PC-3 (cell line): ENCODE results near the gene GTF2F2. TPM values are rescaled to one million over a fixed set of nuclear protein-coding genes. Genes with fewer than 3 reads are reported as not detected.

Experiments
- ATAC-seq: fragments of 200-7000 bp; cut with Tn5 transposase; 2 replicates; pipeline ENCODE4 v1.9.1; 2020; ENCODE audit warnings: mild to moderate bottlenecking, moderate library complexity
- BruUV-seq: library from RNA; stranded (reverse); fragments of 400-500 nt; replicated peaks from 2 replicates; lab custom pipeline; 2021; lab: Mats Ljungman, UMichigan
- CTCF ChIA-PET: fragments of 300-600 bp; sonication (Branson Sonifier 250); formaldehyde crosslinking; loops from one replicate; lab custom pipeline; 2022; ENCODE audit warnings: antibody characterized with exemption; lab: Charles Lee
- POLR2A ChIA-PET: fragments of 300-600 bp; sonication (Branson Sonifier 250); formaldehyde crosslinking; loops from one replicate; lab custom pipeline; 2022; ENCODE audit warnings: antibody characterized with exemption; ENCODE audit not compliant: unreplicated experiment; lab: Charles Lee
- DNase-seq: peaks from one replicate; pipeline ENCODE4 v3.0.0-alpha.2; 2015
- H2AFZ ChIP-seq: fragments of 300-600 bp; sonication (generic); 2 replicates; pipeline ENCODE4 v1.6.0; 2016; ENCODE audit warnings: antibody characterized with exemption, low read length
- H3F3A ChIP-seq: fragments of 300-600 bp; sonication (generic); one replicate; pipeline ENCODE4 v1.6.0; 2017; ENCODE audit warnings: antibody characterized with exemption, low read length, control low read depth, mild to moderate bottlenecking; ENCODE audit not compliant: unreplicated experiment
- H3K27ac ChIP-seq: fragments of 300-600 bp; sonication (generic); 2 replicates; pipeline ENCODE4 v1.5.1; 2016; ENCODE audit warnings: mild to moderate bottlenecking, low read length
- H3K27me3 ChIP-seq: fragments of 300-600 bp; sonication (generic); 2 replicates; pipeline ENCODE4 v1.6.1; 2016; ENCODE audit warnings: low read length, mixed read lengths
- H3K36me3 ChIP-seq: fragments of 300-600 bp; sonication (generic); 2 replicates; pipeline ENCODE4 v1.6.1; 2016; ENCODE audit warnings: low read depth, mixed run types, low read length, mixed read lengths
- H3K4me1 ChIP-seq: fragments of 300-600 bp; sonication (generic); 2 replicates; pipeline ENCODE4 v1.5.1; 2016; ENCODE audit warnings: low read length; ENCODE audit not compliant: insufficient read depth
- H3K4me2 ChIP-seq: fragments of 300-600 bp; sonication (generic); 2 replicates; pipeline ENCODE4 v1.6.0; 2016; ENCODE audit warnings: low read length
- H3K4me3 ChIP-seq: fragments of 300-600 bp; sonication (generic); 2 replicates; pipeline ENCODE4 v1.5.1; 2016; ENCODE audit warnings: mild to moderate bottlenecking, low read length, mixed read lengths
- H3K79me2 ChIP-seq: fragments of 300-600 bp; sonication (generic); 2 replicates; pipeline ENCODE4 v1.6.1; 2017; ENCODE audit warnings: low read length, mixed read lengths
- H3K9ac ChIP-seq: fragments of 300-600 bp; sonication (generic); 2 replicates; pipeline ENCODE4 v1.6.0; 2016; ENCODE audit warnings: mild to moderate bottlenecking, low read length
- H3K9me2 ChIP-seq: fragments of 300-600 bp; sonication (generic); replicated peaks from 2 replicates; pipeline ENCODE4 v1.6.1; 2016; ENCODE audit warnings: mixed run types, low read length, mixed read lengths
- H3K9me3 ChIP-seq: fragments of 300-600 bp; sonication (generic); 2 replicates; pipeline ENCODE4 v1.6.1; 2016; ENCODE audit warnings: low read length, mixed read lengths
- H4K20me1 ChIP-seq: fragments of 300-600 bp; sonication (generic); 2 replicates; pipeline ENCODE4 v1.6.1; 2016; ENCODE audit warnings: low read length, mixed read lengths
- EZH2 ChIP-seq: fragments of 300-600 bp; sonication (generic); IDR thresholded peaks from one replicate; pipeline ENCODE4 v1.6.1; 2017; ENCODE audit warnings: antibody characterized with exemption, mild to moderate bottlenecking, low read length; ENCODE audit not compliant: unreplicated experiment
- EZH2phosphoT487 ChIP-seq: fragments of 300-600 bp; sonication (generic); IDR thresholded peaks from 2 replicates; pipeline ENCODE4 v1.6.1; 2018; ENCODE audit warnings: mild to moderate bottlenecking, antibody characterized with exemption, low read length, borderline replicate concordance
- intact Hi-C: fragments of 100-400 bp; cut with micrococcal nuclease; formaldehyde crosslinking; loops from 2 replicates; pipeline ENCODE4 v1.9.0; 2023
- total RNA-seq: library from RNA; depleted of rRNA; stranded (reverse); fragments of >200 nt; gene quantifications from 2 replicates; pipeline ENCODE4 v1.2.3, GENCODE V29; 2014
- TF ChIP-seq, protein P1 (sequence below): fragments of 300-600 bp; sonication (generic); conservative IDR thresholded peaks from 2 replicates; pipeline ENCODE4 v1.5.1; 2017; ENCODE audit warnings: antibody characterized with exemption, low read depth, mild to moderate bottlenecking, low read length

GTF2F2 gene
- total RNA-seq, 1 experiment from 2014 or later, result 28.3 TPM

DNA sequence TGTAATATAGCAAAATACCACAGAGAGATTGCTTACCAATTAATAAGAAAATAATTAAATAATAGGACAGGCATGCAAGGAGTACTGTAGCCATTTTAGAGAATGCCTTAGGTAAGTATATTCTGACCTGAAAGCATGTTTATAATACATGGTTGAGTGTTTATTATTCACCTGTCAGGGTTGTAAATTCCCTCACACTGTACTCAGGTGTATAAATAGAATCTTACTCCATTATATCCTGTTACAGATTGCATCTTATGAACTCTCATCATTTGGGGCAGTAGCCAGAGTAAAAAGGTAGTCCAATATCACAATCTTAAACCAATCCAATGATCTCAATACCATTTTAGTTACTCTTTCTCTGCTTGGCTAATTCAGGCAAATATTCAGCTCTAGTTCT lies 35.8 kb upstream of the GTF2F2 start:
- Histone ChIP-seq H3K36me3 (no peaks in the 10 kb centered on the region), H3K79me2 (no peaks in the 10 kb centered on the region), H3K27ac (no peak overlapping the region), H3K27me3 (no peaks in the 10 kb centered on the region), H4K20me1 (no peaks in the 10 kb centered on the region), H3K9me2 (no peaks in the 10 kb centered on the region), H3F3A (no peaks in the 10 kb centered on the region), H3K9me3 (no peaks in the 10 kb centered on the region), H3K4me3 (no peak overlapping the region), H3K4me1 (peaks cover 32% of the 10 kb centered on the region), H3K4me2 (no peak overlapping the region), H2AFZ (no peak overlapping the region), H3K9ac (no peak overlapping the region)
- ChIA-PET POLR2A (no interaction called here), CTCF (no interaction called here)
- DNase-seq (peak; percentile 38), ATAC-seq (no peak)
- BruUV-seq, result no TSS peak
- intact Hi-C loops, result no loop called here
- TF ChIP-seq EZH2phosphoT487, result no peak
- TF ChIP-seq EZH2, result no peak
- TF ChIP-seq, protein P1, sequence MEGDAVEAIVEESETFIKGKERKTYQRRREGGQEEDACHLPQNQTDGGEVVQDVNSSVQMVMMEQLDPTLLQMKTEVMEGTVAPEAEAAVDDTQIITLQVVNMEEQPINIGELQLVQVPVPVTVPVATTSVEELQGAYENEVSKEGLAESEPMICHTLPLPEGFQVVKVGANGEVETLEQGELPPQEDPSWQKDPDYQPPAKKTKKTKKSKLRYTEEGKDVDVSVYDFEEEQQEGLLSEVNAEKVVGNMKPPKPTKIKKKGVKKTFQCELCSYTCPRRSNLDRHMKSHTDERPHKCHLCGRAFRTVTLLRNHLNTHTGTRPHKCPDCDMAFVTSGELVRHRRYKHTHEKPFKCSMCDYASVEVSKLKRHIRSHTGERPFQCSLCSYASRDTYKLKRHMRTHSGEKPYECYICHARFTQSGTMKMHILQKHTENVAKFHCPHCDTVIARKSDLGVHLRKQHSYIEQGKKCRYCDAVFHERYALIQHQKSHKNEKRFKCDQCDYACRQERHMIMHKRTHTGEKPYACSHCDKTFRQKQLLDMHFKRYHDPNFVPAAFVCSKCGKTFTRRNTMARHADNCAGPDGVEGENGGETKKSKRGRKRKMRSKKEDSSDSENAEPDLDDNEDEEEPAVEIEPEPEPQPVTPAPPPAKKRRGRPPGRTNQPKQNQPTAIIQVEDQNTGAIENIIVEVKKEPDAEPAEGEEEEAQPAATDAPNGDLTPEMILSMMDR, result no peak

DNA sequence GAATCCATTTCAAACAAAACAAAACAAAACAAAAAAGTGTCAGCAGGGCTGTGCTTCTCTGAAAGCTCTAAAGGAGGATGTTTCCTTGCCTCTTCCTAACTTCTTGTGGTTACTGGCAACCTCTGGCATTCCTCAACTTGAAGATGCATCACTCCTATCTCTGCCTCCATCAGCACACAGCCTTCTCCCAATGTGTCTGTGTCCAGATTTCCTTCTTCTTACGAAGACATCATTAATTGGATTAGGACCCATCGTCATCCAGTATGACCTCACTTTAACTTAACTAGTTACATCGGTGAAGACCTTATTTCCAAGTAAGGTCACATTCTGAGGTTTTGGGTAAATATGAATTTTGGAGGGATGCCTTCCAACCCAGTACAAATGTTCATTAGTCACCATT lies 33.8 kb upstream of the GTF2F2 start:
- ChIA-PET POLR2A (no interaction called here), CTCF (no interaction called here)
- DNase-seq (peak; percentile 69), ATAC-seq (no peak)
- intact Hi-C loops, result no loop called here
- H3K4me1 ChIP-seq, result peaks cover 32% of the 10 kb centered on the region
- no TSS peak for BruUV-seq
- no peaks in the 10 kb centered on the region for H3K79me2 ChIP-seq
- no peaks in the 10 kb centered on the region for H4K20me1 ChIP-seq
- no peaks in the 10 kb centered on the region for H3F3A ChIP-seq
- no peak overlapping the region for H3K9ac ChIP-seq
- no peaks in the 10 kb centered on the region for H3K27me3 ChIP-seq
- no peaks in the 10 kb centered on the region for H3K9me3 ChIP-seq
- H3K36me3 ChIP-seq, result no peaks in the 10 kb centered on the region
- H3K4me3 ChIP-seq, result no peak overlapping the region
- TF ChIP-seq, protein P1, result no peak
- TF ChIP-seq EZH2phosphoT487 (no peak), EZH2 (no peak)
- H2AFZ ChIP-seq, result no peak overlapping the region
- H3K27ac ChIP-seq, result no peak overlapping the region
- no peaks in the 10 kb centered on the region for H3K9me2 ChIP-seq
- no peak overlapping the region for H3K4me2 ChIP-seq

DNA sequence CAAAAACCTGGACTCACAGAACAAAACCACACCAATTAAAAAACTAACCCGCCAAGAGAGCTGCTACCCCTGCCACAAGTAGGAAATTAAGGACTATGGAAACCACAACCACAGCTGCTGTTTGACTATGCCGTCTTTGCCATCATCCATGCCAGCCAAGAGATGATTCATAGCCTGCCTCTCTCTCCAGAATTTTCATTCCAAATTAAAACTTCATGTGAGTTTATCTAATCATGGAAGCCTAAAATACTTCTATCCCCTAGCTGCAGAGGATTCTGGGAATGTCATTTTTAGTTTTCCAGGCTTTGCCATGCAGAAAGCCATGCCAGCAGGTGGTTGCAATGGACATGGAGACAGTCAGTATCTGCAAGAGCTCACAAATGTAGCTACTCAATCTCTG lies 27.6 kb upstream of the GTF2F2 start:
- ChIA-PET CTCF (no interaction called here), POLR2A (interaction anchor here (0.6 kb wide), 2 partner anchors 22 to 325 kb away, joined by 3 to 4 read pairs; no protein-coding TSS in a partner anchor)
- H3K36me3 ChIP-seq, result no peaks in the 10 kb centered on the region
- intact Hi-C loops, result no loop called here
- ATAC-seq, result peak; percentile 79
- no TSS peak for BruUV-seq
- no peaks in the 10 kb centered on the region for H3K9me2 ChIP-seq
- no peak overlapping the region for H3K4me3 ChIP-seq
- no peak overlapping the region for H3K27ac ChIP-seq
- no peaks in the 10 kb centered on the region for H3K27me3 ChIP-seq
- no peaks in the 10 kb centered on the region for H3K9me3 ChIP-seq
- H2AFZ ChIP-seq, result no peak overlapping the region
- no peaks in the 10 kb centered on the region for H3F3A ChIP-seq
- no peaks in the 10 kb centered on the region for H4K20me1 ChIP-seq
- H3K9ac ChIP-seq, result no peak overlapping the region
- TF ChIP-seq EZH2phosphoT487 (no peak), EZH2 (no peak)
- TF ChIP-seq, protein P1, result no peak
- peaks cover 3% of the 10 kb centered on the region; the same call in 1 of the 2 replicates for H3K4me1 ChIP-seq
- no peaks in the 10 kb centered on the region for H3K79me2 ChIP-seq
- no peak overlapping the region for H3K4me2 ChIP-seq
- peak; percentile 60 for DNase-seq
